ENCODE measurements around the gene STK17A. TPM values are rescaled to one million over a fixed set of nuclear protein-coding genes. Genes with fewer than 3 reads are reported as not detected.

Gene STK17A
- total RNA-seq, 1 donor = 91.1 TPM

DNA sequence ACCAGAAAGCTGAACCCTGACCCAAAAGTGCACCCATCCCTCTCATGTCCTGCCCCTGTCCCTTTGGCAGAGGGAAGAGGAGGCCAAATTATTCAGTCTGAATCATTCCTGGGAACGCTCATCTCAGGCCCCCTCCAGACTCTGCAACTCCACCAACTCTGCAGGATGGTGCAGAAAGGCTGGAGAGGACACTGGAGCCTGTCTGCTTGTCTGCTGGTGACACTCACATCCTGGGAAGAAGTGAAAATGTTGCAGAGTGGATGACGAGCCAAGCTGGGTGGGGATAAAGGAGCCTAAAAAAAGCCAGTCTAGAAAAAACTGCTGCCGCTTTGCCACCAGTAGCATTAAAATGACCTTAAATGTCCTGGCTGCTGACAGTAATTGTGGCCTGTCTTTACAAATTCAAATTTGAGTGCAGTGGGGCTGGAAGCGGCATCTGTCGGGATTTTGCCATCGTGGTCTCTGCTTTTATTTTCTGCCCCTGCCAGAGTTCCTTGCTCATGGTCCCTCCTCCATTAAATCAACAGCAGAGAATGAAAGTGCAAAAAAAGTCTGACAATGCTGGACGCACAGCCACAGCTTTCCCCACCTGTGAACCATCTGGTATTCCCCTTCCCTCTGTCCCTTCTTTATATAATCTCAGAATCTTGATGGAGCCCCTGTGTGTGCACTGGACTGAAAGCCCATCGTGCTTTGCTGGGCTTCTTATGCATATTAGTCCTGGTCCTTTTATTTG, 63.9 kb downstream of the STK17A start:
- peak; percentile 50 for DNase-seq (ENCODE audit: low read depth)
- TF ChIP-seq, protein P1, sequence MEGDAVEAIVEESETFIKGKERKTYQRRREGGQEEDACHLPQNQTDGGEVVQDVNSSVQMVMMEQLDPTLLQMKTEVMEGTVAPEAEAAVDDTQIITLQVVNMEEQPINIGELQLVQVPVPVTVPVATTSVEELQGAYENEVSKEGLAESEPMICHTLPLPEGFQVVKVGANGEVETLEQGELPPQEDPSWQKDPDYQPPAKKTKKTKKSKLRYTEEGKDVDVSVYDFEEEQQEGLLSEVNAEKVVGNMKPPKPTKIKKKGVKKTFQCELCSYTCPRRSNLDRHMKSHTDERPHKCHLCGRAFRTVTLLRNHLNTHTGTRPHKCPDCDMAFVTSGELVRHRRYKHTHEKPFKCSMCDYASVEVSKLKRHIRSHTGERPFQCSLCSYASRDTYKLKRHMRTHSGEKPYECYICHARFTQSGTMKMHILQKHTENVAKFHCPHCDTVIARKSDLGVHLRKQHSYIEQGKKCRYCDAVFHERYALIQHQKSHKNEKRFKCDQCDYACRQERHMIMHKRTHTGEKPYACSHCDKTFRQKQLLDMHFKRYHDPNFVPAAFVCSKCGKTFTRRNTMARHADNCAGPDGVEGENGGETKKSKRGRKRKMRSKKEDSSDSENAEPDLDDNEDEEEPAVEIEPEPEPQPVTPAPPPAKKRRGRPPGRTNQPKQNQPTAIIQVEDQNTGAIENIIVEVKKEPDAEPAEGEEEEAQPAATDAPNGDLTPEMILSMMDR (IDR thresholded peaks at IDR 0.05; ENCODE audit: insufficient read depth, low read depth, low read length) = no peak
- no peak overlapping the region for H3K4me3 ChIP-seq (ENCODE audit: low read depth, low read length)

DNA sequence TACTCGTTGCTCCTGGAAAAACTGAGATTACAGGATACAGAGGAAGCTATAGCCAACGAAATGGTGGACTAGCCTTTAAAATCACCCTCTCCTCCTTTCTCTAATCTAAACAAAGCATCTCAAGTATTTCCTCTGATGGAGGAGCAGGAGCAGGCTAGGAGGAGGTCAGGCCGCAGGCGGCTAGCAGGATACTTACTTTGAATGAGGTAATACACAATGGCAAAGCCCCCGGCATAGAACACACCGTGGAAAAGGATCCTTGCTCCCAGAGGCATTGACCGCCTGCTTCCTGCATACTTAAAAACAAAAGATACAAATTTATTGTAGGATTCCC, 64.4 kb downstream of the STK17A start:
- peak; percentile 80 for DNase-seq (ENCODE audit: low read depth)
- H3K4me3 ChIP-seq (ENCODE audit: low read depth, low read length) = no peak overlapping the region
- TF ChIP-seq, protein P1 (IDR thresholded peaks at IDR 0.05; ENCODE audit: insufficient read depth, low read depth, low read length) = no peak

DNA sequence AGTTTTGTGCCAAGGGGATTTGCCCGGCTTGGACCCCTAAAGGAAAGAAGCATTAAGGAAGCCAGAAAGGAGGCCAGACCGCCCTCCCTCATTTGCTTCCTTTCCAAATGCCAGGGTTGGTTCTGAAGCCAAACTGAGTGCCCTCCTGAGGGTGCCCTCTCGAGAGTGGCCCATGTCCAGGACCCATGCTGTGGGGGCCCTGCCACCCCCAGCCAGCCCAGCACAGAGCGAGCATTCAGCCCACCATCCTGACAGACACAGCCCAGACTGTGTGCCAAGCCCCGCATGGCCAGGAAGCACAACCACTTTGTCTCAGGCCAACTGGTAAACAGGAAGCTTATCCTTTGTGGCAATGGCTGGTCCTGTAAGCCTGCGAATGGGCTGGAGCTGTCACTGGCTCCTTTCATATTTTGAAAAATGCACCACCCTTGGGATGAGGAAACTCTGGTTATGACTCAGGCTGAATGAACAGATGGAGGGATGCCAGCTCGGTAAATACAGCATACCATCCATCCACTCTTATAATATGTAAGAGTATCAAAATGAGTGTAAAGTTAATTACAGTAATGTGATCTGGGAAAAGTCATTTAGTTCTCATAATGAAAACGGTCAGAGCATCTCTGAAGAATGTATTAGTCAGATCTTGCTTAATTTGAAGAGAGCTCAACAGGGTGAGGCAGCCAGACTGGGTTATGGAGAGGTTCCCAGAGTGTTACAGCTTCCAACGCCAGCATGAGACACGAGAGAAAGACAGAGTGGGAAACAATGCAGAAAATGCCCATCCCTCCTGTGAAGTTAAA, 65.0 kb downstream of the STK17A start:
- peak; percentile 98 for DNase-seq (ENCODE audit: low read depth)
- no peak overlapping the region for H3K4me3 ChIP-seq (ENCODE audit: low read depth, low read length)
- TF ChIP-seq, protein P1 (IDR thresholded peaks at IDR 0.05; ENCODE audit: insufficient read depth, low read depth, low read length) = no peak

DNA sequence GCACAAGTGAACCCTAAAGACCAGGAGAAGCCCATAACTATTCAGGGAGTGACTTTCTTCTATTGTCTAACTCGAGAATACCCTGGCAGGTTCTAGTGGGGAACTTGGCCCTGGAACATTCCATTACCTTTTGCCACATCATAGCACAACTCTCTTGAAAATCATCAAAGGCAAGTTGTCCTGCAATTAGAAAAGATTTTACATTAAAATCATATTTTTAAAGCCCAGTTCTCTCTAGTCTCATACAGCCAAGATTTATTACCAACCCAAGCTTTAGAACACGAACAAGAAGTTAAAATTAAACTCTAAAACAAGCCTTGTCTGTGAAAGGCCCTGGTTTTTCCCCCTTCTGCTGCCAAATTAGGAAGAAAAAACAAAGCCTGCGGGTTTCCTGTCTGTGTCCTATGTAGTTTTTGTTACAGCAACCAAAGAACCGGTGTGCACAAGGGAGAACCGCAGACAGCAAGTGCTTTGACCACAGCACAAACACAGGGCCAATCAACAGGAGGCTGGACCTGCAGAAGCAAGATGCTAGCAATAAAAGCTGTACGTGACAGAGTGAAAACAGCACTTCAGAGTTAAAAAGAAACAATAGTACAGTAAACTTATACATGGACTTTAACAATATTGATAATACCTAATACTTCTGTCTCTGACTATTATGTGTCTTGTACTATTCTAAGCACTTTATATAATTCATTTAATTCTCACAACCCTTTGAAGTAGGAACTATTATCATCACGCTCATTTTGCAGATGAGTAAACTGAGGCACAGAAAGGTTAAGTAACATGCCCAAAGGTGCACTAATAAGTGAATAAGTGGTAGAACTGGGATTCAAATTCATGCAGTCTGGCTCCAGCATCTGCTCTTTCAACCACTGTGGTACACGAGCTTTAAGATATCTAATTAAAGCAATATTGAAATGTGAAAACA, 65.8 kb downstream of the STK17A start:
- peak; percentile 72 for DNase-seq (ENCODE audit: low read depth)
- TF ChIP-seq, protein P1 (IDR thresholded peaks at IDR 0.05; ENCODE audit: insufficient read depth, low read depth, low read length) = no peak

DNA sequence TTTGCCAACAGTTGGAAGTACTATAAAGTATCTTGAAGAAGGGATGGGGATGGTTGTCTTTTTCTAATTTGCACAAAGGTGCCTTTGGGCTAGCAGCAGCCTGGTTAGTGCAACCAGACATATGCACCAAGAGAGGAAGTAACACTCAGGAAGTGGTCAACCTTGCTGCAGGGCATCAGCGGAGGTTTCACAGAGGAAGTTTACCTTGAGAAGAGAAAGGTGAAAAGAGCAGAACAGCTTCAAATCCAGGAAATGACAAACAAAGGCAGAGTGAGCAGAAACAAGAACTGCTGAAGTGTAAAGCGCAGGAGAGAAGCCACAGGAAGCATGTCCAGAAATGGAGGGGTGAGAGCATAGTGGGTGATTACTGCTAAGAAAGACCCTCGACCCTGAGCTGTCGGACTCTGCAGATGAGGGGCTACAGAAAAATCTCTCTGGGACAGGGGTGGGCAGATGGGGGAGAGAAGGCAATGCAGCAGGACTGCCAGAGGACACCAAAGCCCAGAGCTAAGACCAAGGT, 66.9 kb downstream of the STK17A start:
- TF ChIP-seq, protein P1 (IDR thresholded peaks at IDR 0.05; ENCODE audit: insufficient read depth, low read depth, low read length) = no peak
- no peak for DNase-seq (ENCODE audit: low read depth)
- H3K4me3 ChIP-seq (ENCODE audit: low read depth, low read length) = no peak overlapping the region

More for the DNA sequence above, 65.8 kb downstream of the STK17A start:
- no peak overlapping the region for H3K4me3 ChIP-seq (ENCODE audit: low read depth, low read length)

DNA sequence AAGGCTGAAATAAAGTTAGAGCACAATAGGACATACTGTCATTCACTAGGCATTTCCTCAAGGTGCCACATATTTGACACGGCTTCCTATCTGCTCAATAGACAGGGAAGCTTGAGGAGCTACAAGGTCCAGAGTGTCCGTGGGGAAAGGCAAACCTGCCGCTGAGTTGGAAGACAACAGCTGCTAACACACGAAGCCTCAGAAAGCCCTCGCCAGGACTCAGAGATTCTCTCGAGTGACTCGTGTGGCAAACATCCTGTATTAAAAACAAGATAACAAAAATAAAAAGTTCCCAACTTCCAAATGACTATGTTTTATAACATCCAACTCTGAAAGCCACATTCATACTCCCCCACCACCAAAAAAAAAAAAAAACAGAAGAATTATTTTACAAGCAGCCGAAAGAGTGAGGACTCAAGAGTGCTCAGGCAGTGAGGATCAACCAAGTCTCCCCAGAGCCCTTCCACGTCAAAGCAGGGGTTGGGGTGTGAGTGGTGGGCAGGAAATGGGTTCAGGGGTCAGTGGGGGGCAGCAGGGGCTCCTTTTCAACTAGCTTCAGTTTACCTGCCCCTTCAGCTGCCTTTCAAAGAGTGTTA, 67.6 kb downstream of the STK17A start:
- no peak overlapping the region for H3K4me3 ChIP-seq (ENCODE audit: low read depth, low read length)
- TF ChIP-seq, protein P1 (IDR thresholded peaks at IDR 0.05; ENCODE audit: insufficient read depth, low read depth, low read length) = no peak
- DNase-seq (ENCODE audit: low read depth) = peak; percentile 82

Data from fibroblast of villous mesenchyme (primary cell).